Stimulated activated CD8-positive, alpha-beta memory T cell treated with anti-CD3 and anti-CD28 coated beads, Interleukin-7, amount 100 ng/mL, for 24 hours (primary cell): ENCODE results near the gene NEK4.
"Not testable (repeated sequence)": the region's sequence is repeated elsewhere in the genome, so short reads cannot be mapped to it uniquely, and the experiment has no call there.

Experiments
- DNase-seq: peaks from one replicate; pipeline ENCODE4 v3.0.0-alpha.2; 2020; ENCODE audit warnings: low read depth

Gene NEK4

GRCh38 chr3:52777959-52778805 is 7.4 kb upstream of the NEK4 start:
- DNase-seq = no peak

GRCh38 chr3:52777127-52777958 is 6.6 kb upstream of the NEK4 start, which contains the start of gene ITIH1:
TSS of gene ITIH1 (plus strand) at chr3:52777599. CDS start at chr3:52777616, 17 bp downstream.
- DNase-seq = no peak

DNA sequence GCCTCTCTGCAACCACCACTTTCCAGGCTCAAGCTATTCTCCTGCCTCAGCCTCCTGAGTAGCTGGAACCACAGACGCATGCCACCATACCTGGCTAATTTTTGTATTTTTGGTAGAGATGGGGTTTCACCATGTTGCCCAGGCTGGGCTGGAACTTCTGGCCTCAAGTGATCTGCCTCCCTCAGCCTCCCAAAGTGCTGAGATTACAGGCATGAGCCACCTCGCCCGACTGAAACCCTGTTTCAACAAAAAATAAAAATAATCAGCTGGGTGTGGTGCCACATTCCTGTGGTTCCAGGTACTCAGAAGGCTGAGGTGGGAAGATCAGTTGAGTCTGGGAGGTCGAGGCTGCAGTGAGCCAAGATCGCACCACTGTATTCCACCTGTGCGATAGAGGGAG is 5.7 kb upstream of the NEK4 start:
- not testable (repeated sequence) for DNase-seq

DNA sequence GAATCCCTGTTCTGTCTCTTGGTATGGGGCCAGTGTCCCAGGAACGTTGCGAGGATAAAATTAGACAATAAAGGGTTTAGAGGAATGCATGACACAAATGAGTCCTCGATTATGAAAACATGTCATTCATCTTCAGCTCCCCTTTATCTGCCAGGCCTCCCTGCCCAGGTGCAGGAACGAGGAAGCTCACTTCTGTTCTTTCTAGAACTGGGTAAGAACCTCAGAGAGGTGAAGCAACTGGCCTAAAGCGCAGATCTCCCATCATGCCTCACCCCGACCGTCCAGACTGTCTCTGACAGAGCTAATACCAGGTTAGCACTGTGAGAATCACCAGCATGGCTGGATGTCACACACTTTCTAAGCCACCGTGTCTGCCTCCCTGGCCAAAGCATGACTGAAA is 5.1 kb upstream of the NEK4 start:
- no peak for DNase-seq

- DNase-seq = no peak
Measured at GRCh38 chr3:52774901-52775864, 4.4 kb upstream of the NEK4 start.

DNA sequence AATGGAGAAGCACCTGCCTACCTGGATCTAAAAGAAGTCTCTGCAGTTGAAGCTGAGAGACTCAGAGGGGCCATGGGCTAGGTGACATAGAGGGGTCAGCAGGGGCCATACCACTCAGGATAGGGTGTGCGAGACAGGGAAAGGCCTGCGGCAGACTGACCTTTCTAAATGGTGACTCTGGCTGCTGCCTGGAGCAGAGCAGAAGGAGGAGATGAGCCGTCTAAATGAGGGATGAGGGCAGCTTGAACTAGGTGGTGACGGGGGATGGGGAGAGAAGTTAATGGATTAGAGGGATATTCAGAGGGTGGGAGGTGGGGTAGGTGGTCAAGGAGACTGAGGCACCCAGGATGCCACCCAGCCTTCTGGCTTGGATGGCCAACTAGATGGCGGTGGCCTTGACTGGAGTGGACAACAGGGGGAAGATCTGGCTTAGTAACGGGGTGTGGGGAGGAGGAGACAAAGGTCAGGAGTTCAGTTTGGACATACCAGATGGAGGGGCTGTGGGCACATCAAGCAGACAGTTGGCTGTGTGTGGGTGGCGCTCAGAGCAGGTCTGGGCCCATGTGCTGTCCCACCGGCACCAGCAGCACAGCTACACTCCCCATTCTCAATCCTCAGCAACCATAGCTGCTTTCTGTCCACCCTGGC is 3.5 kb upstream of the NEK4 start:
- DNase-seq = no peak

- no peak for DNase-seq
Measured at GRCh38 chr3:52773361-52774065, 2.8 kb upstream of the NEK4 start.

- no peak for DNase-seq
Measured at GRCh38 chr3:52771702-52772101, 962 bp upstream of the NEK4 start.

DNA sequence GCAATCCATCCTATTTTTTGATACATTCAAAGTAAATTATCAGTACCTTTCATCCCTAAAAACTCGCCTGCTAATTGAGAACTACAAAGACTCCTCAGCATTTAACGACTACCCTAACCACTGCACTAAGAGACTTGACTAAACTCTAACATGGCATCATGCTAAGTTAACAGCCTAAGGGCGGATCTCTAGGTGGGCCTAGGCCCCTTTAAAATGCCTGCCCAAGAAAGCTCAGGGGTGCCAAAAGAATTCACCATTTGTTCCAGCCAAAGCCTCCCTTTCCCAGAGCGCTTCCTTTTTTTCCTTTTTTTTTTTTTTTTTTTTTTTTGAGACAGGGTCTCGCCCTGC is 568 bp upstream of the NEK4 start:
- no peak for DNase-seq

- no peak for DNase-seq
Measured at GRCh38 chr3:52769786-52770455, 819 bp downstream of the NEK4 start.

DNA sequence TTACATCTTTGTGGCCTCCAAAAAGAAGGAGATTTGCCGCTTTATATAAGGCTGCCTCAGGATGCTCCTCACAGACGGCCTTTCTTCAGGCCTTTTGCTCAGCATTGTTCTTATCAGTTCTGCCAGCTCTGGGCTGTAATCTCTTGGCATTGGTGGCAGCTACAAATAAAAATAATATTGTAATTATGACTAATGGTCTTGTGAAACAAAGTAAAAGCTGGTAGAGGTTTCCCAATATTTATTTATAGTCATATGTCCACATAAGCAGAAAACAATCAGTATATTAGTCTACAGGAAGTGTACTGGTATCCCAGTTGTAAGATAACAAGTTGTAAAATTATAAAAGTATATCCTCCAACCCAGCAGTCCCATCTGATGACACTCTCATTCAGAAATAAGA is 7.3 kb downstream of the NEK4 start:
- no peak for DNase-seq

DNA sequence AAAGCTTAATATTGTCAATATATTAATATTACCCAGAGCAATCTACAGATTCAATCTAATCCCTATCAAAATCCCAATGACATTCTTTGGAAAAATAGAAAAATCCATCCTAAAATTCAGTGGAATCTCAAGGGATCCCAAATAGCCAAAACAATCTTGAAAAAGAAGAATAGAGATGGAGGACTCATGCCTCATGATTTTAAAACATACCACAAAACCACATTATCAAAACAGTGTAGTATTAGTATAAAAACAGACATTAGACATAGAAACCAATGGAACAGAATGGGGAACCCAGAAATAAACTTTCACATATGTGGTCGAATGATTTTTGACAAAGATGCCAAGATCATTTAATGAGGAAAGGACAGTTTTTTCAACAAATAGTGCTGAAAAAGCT is 14.6 kb downstream of the NEK4 start:
- DNase-seq = no peak

- DNase-seq = no peak
Measured at GRCh38 chr3:52754373-52754772, 16.4 kb downstream of the NEK4 start.

GRCh38 chr3:52752045-52752660 is 18.6 kb downstream of the NEK4 start:
- DNase-seq = no peak

DNA sequence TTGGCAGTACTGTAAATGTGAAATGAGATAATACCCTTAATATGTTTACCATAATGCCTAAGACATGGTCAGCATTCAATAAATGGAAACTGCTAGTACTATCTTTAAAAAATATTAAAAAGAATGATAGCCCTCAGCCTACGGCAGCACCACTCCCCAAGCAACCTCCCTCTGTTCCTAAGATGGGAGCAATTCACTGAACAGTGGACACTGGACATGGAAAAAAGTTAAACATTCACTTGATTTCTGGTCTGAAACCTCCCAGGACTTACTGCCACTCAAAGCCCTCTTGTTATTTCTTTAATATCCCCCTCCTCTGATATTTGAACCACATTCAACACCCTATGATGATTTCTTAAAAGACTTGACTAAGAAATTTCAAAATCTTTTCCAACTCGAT is 27.0 kb downstream of the NEK4 start:
- DNase-seq = no peak

- no peak for DNase-seq
Measured at GRCh38 chr3:52743152-52743551, 27.6 kb downstream of the NEK4 start.

DNA sequence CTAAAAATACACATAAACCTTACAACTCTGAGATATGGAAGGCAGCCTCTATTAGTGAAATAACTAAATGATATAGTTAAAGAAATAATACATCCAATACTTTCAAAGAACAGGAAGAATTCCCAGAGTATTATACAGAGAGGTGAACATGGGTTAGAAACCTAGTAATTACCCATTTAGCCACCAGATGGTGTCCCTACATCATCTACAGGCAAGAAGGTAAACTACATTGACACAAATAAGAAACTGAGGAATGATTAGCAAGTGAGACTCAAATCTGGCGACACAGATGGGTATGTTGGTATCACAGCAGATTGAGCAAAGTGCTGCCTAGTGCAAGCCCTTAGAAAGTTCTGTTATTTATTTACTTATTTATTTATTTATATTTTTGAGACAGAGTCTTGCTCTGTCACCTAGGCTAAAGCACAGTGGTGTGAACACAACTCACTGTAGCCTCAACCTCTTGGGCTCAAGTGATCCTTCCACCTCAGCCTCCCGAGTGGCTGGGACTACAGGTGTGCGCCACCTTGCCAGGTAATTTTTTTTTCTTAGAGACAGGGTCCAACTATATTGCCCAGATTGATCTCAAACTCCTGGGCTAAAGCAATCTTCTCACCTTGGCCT is 28.2 kb downstream of the NEK4 start:
- no peak for DNase-seq

GRCh38 chr3:52739730-52740129 is 31.0 kb downstream of the NEK4 start:
- DNase-seq = no peak

DNA sequence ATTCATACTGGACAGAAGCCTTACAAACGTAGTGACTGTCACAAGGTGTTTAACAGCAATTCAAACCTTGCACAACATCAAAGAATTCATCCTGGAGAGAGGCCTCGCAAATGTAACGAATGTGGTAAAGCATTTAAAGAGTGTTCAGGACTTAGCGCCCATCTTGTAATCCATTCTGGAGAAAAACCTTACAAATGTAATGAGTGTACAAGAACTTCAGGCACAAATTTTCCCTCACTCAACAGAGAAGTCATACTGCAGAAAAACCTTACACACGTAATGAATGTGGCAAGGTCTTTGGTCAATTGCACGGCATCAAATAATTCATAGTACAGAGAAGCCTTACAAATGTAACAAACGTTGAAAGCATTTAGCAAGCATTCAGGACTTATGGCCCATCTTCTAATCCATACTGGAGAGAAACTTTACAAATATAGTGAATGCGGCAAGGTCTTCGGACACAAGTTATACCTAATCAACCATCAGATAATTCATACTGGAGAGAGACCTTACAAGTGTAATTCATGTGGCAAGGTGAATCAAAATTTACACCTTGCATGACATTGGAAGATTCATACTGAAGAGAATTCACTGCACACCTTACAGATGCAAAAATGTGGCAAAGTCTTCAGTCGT is 37.4 kb downstream of the NEK4 start:
- DNase-seq = no peak
